Natural killer cell (primary cell): Measurements from ENCODE around the gene PYHIN1. TPM values are rescaled to one million over a fixed set of nuclear protein-coding genes. Genes with fewer than 3 reads are reported as not detected.

ENCODE experiments used
- ATAC-seq, 3 donors: fragments of 150-1000 bp in 2 of 3; fragments of 200-7000 bp in 1 of 3; cut with Tn5 transposase; 1 replicate in 1 of 3; 2 replicates in 2 of 3; pipeline ENCODE4 v1.10.0; 2021; ENCODE audit warnings: mild to moderate bottlenecking in 2 of 3, moderate library complexity in 2 of 3
- DNase-seq, 2 donors: peaks; one replicate each; pipeline versions ENCODE4 v3.0.0 to v3.0.0-alpha.2; 2013 to 2021; ENCODE audit warnings: mixed read lengths in 1 of 2
- H3K27ac ChIP-seq: one replicate; pipeline ENCODE4 v1.5.1; 2013; ENCODE audit warnings: mild to moderate bottlenecking, low read length
- H3K27me3 ChIP-seq: one replicate; pipeline ENCODE4 v1.6.1; 2013; ENCODE audit warnings: low read length; ENCODE audit not compliant: control insufficient read depth, insufficient read depth
- H3K36me3 ChIP-seq: one replicate; pipeline ENCODE4 v1.6.1; 2013; ENCODE audit warnings: low read length; ENCODE audit not compliant: control insufficient read depth, insufficient read depth
- H3K4me1 ChIP-seq: one replicate; pipeline ENCODE4 v1.6.1; 2013; ENCODE audit warnings: low read length; ENCODE audit not compliant: control insufficient read depth, insufficient read depth
- H3K4me3 ChIP-seq: one replicate; pipeline ENCODE4 v1.5.1; 2013; ENCODE audit warnings: low read length
- H3K9me3 ChIP-seq: one replicate; pipeline ENCODE4 v1.6.1; 2013; ENCODE audit warnings: low read length; ENCODE audit not compliant: control insufficient read depth, insufficient read depth
- H3K27ac Mint-ChIP-seq, 2 donors: one replicate each; pipeline ENCODE4 v1.8.0; 2022; ENCODE audit warnings: mild to moderate bottlenecking in 2 of 2, mixed read lengths in 2 of 2, moderate library complexity in 1 of 2
- H3K27me3 Mint-ChIP-seq, 2 donors: one replicate each; pipeline ENCODE4 v1.8.0; 2022; ENCODE audit warnings: low read depth in 2 of 2, mixed read lengths in 2 of 2
- H3K36me3 Mint-ChIP-seq: one replicate; pipeline ENCODE4 v1.8.0; 2022; ENCODE audit warnings: mixed read lengths
- H3K4me1 Mint-ChIP-seq, 2 donors: one replicate each; pipeline ENCODE4 v1.8.0; 2022; ENCODE audit warnings: mixed read lengths in 2 of 2
- H3K4me3 Mint-ChIP-seq: one replicate; pipeline ENCODE4 v1.8.0; 2022; ENCODE audit warnings: mild to moderate bottlenecking, moderate library complexity, mixed read lengths
- H3K9me3 Mint-ChIP-seq, 2 donors: one replicate each; pipeline ENCODE4 v1.8.0; 2022; ENCODE audit warnings: mixed read lengths in 2 of 2
- WGBS: methylation state at CpG from one replicate; pipeline ENCODE4 v1.1.7; 2013; ENCODE audit warnings: missing lambda C conversion rate; ENCODE audit not compliant: insufficient coverage; 5-methylcytosine and 5-hydroxymethylcytosine counted together
- intact Hi-C: fragments of 100-400 bp; cut with micrococcal nuclease; formaldehyde crosslinking; loops from one replicate; pipeline ENCODE4 v1.14.2; 2022
- total RNA-seq, 4 donors: library from RNA; stranded (reverse); fragments of 120-200 nt in 1 of 4; gene quantifications; one replicate each; pipeline versions ENCODE4 v1.2.3 to v1.2.4, GENCODE V29; 2013 to 2022
- TF ChIP-seq, protein P1 (sequence below): fragments of 200-600 bp; IDR thresholded peaks from one replicate; pipeline ENCODE4 v1.8.0; 2022; ENCODE audit warnings: antibody characterized with exemption

Gene PYHIN1
- total RNA-seq, 3 donors from 2014 or later (not counting 1 experiment from before 2014, with no cell fraction given): 171 to 313 (median 197) TPM

- peak overlapping the region; percentile 76 for H3K4me3 Mint-ChIP-seq
- WGBS: 40% methylated on average over 1 of the region's 2 CpGs
- H3K27me3 ChIP-seq: no peaks in the 10 kb centered on the region
- H3K4me1 Mint-ChIP-seq: peaks cover 78 to 79% of the 10 kb centered on the region in 2 donors
- H3K27ac Mint-ChIP-seq: peak overlapping the region; percentile 78 to 92
- H3K36me3 Mint-ChIP-seq: peaks cover 41% of the 10 kb centered on the region
- peak overlapping the region; percentile 56 for H3K27ac ChIP-seq
- TF ChIP-seq, protein P1, sequence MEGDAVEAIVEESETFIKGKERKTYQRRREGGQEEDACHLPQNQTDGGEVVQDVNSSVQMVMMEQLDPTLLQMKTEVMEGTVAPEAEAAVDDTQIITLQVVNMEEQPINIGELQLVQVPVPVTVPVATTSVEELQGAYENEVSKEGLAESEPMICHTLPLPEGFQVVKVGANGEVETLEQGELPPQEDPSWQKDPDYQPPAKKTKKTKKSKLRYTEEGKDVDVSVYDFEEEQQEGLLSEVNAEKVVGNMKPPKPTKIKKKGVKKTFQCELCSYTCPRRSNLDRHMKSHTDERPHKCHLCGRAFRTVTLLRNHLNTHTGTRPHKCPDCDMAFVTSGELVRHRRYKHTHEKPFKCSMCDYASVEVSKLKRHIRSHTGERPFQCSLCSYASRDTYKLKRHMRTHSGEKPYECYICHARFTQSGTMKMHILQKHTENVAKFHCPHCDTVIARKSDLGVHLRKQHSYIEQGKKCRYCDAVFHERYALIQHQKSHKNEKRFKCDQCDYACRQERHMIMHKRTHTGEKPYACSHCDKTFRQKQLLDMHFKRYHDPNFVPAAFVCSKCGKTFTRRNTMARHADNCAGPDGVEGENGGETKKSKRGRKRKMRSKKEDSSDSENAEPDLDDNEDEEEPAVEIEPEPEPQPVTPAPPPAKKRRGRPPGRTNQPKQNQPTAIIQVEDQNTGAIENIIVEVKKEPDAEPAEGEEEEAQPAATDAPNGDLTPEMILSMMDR: no peak
- H3K4me1 ChIP-seq: peaks cover 18% of the 10 kb centered on the region
- peaks cover 52% of the 10 kb centered on the region for H3K36me3 ChIP-seq
- H3K4me3 ChIP-seq: no peak overlapping the region
- H3K27me3 Mint-ChIP-seq: no peaks in the 10 kb centered on the region
- peak; percentile 93 to 99 (median 97) for ATAC-seq
- intact Hi-C loops: loop anchor here (2.0 kb wide), 2 partner anchors 30 to 48 kb away; partner anchors contain the start of genes IFI16 and PYHIN1
- H3K9me3 ChIP-seq: peaks cover 8% of the 10 kb centered on the region
- DNase-seq: peak in 1 of 2 donors; percentile 65
- peaks cover 5 to 11% of the 10 kb centered on the region in 2 donors for H3K9me3 Mint-ChIP-seq
Observed at GRCh38 chr1:158978730-158979129, 47.4 kb downstream of the PYHIN1 start.

- ATAC-seq (no peak), DNase-seq (no peak)
- no peaks in the 10 kb centered on the region for H3K27me3 Mint-ChIP-seq
- H3K9me3 ChIP-seq: peaks cover 8% of the 10 kb centered on the region
- TF ChIP-seq, protein P1: no peak
- 83% methylated on average over 1 of the region's 1 CpG for WGBS
- peak overlapping the region; percentile 78 to 92 for H3K27ac Mint-ChIP-seq
- H3K4me1 Mint-ChIP-seq: peaks cover 78 to 79% of the 10 kb centered on the region in 2 donors
- H3K27ac ChIP-seq: peak overlapping the region; percentile 56
- peaks cover 5 to 11% of the 10 kb centered on the region in 2 donors for H3K9me3 Mint-ChIP-seq
- no peaks in the 10 kb centered on the region for H3K27me3 ChIP-seq
- H3K4me3 Mint-ChIP-seq: peak overlapping the region; percentile 76
- H3K36me3 ChIP-seq: peaks cover 47% of the 10 kb centered on the region
- no peak overlapping the region for H3K4me3 ChIP-seq
- intact Hi-C loops: loop anchor here (2.0 kb wide), 2 partner anchors 30 to 48 kb away; partner anchors contain the start of genes IFI16 and PYHIN1
- H3K4me1 ChIP-seq: peaks cover 18% of the 10 kb centered on the region
- peaks cover 41% of the 10 kb centered on the region for H3K36me3 Mint-ChIP-seq
Observed at GRCh38 chr1:158979229-158979628, 47.9 kb downstream of the PYHIN1 start.

DNA sequence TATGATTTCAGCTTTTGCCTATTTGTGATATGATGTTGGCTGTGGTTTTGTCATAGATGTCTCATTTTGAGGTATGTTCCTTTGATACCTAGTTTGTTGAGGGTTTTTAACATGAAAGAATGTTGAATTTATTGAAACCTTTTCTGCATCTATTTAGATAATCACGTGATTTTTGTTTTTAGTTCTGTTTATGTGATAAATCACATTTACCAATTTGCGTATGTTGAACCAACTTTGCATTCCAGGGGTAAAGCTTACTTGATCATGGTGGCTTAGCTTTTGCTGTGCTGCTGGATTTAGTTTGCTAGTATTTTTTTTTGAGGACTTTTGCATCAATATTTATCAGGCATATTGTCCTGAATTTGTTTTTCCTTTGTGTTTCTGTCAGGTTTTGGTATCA lies 51.9 kb downstream of the PYHIN1 start:
- Mint-ChIP-seq H3K27ac (peak overlapping the region; percentile 78 to 88), H3K27me3 (no peaks in the 10 kb centered on the region), H3K9me3 (peaks cover 5 to 13% of the 10 kb centered on the region in 2 donors), H3K36me3 (peaks cover 48% of the 10 kb centered on the region), H3K4me3 (no peak overlapping the region), H3K4me1 (peaks cover 79 to 84% of the 10 kb centered on the region in 2 donors)
- ATAC-seq (no peak), DNase-seq (no peak)
- peaks cover 8% of the 10 kb centered on the region for H3K9me3 ChIP-seq
- no peaks in the 10 kb centered on the region for H3K27me3 ChIP-seq
- no peak overlapping the region for H3K27ac ChIP-seq
- intact Hi-C loops: no loop called here
- peaks cover 18% of the 10 kb centered on the region for H3K36me3 ChIP-seq
- 90% methylated on average over 2 of the region's 2 CpGs for WGBS
- TF ChIP-seq, protein P1: no peak
- no peak overlapping the region for H3K4me3 ChIP-seq
- H3K4me1 ChIP-seq: peaks cover 18% of the 10 kb centered on the region

DNA sequence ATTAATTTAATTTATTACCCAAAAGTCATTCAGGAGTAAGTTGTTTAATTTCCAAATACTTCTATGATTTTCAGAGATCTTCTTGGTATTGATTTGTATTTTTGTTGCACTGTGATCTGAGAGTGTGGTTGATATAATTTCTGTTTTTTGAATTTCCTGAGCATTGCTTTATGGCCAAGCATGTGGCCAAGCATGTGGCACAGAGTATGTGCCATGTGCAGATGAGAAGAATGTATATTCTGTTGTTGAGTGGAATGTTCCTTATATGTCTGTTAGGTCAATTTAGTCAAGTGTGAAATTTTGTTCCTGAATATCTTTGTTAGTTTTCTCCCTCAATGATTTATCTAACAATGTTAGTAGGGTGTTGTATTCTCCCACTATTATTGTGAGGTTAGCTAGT lies 53.0 kb downstream of the PYHIN1 start:
- peaks cover 5 to 13% of the 10 kb centered on the region in 2 donors for H3K9me3 Mint-ChIP-seq

More for the DNA sequence above, 53.0 kb downstream of the PYHIN1 start:
- no peak for DNase-seq
- Mint-ChIP-seq H3K36me3 (peaks cover 54% of the 10 kb centered on the region), H3K27me3 (no peaks in the 10 kb centered on the region), H3K27ac (peak overlapping the region; percentile 78 to 88), H3K4me1 (peaks cover 78 to 84% of the 10 kb centered on the region in 2 donors), H3K4me3 (peak overlapping the region; percentile 49)
- intact Hi-C loops: no loop called here
- Histone ChIP-seq H3K27me3 (no peaks in the 10 kb centered on the region), H3K36me3 (peaks cover 19% of the 10 kb centered on the region), H3K4me1 (peaks cover 15% of the 10 kb centered on the region), H3K4me3 (no peak overlapping the region), H3K9me3 (peaks cover 8% of the 10 kb centered on the region), H3K27ac (no peak overlapping the region)
- TF ChIP-seq, protein P1: no peak
- no peak for ATAC-seq
